Stimulated activated CD4-positive, alpha-beta T cell treated with anti-CD3 and anti-CD28 coated beads, Interleukin-1b, Interleukin-23, amount 100 ng/mL, for 24 hours (primary cell): ENCODE results near the gene CAST.

Experiments
- DNase-seq, 4 experiments: peaks; one replicate each; pipeline ENCODE4 v3.0.0-alpha.2; 2020; ENCODE audit warnings: low read depth in 4 of 4, low spot score in 1 of 4

Gene CAST

DNA sequence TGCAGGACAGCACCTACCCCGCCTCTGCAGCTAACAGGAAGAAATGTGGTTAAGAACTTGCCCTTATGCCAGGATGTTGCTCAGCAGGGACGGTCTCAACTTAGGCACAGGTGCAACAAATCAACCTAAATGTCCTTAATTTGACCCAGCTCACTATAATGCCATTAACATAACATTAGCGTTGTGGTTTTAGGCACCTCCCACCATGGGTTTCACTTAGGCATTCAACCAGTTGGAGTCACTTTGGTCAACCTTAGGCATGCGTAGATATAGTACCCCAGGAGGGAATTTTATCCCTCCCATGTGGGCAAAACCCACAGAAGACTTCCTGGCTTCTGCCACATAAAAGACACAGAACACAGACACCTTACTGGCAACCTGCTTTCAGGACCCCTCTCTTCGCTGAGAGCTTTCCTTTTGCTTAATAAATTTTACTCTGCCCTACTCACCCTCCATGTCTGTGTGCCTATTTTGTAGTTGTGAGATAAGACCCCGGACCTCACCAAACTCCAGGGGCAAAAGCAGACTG is 154.3 kb downstream of the CAST start:
- DNase-seq, result peak in 1 of 4 experiments; percentile 20

DNA sequence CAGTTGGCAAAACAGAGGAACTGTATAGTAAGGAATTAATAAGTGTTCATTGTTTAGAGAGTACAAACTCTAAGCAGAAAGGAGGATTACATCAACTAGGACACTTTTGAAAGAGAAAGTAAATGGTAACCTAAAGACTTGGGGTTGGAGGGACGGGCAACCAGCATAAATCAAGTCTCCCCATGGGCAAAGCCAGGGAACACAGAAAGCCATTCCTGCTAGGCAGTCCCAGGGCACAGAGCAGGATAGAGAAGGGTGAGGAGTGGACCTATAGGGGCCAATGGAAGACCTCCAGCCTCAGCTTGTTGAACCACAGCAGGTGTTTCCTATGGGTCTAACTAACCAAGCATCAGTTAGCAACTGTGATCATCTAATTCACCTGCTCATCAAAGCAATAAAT is 154.8 kb downstream of the CAST start:
- DNase-seq, result no peak

DNA sequence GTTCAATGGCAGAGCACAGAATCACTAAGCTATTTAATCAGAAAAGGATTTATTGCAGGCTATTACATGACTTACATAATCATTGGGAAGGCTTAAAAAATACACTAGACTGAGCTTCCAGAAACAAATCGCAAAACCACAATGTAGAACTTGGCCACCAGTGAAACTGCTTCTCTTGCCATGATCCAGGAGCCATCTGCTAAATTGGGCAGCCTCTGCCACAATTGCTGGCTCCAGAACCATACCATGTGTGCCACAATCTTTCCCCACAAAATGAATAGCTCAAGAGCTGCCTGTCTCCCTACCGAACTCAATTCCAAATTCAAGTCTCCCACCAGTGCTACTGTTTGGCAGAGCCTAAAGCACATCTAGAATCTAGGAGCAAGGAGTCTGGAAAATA is 155.3 kb downstream of the CAST start:
- DNase-seq, result no peak

DNA sequence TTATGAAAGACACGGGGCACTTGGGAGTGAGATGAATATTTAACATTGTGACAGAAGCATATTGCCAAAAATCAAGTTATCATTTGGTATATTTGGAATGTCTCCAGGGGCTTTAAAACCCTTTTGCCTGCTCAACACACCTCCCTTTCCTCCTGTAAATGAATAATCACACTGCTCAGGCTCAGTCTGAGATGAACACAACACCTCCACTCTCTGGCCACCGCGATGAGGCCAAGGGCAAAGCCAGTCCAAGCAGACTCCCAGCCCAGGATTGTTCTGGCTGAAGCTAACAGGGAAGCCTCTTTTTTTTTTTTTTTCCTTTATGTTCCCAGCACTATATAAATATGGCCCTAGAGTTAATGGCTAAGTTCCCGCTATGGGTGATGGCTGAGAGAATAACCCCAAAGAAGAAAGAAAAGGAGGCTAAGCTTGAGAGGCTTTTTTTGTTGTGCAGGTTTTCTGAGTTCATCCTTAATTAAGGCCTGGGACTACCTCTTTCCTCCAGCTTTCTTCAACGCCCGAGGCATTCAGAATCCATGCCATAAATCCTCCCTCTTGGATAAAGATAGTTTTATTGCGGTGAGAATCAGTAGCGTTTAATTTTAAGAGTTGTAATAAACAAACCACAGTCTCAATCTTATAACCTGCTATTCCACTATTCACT is 156.1 kb downstream of the CAST start:
- no peak for DNase-seq

DNA sequence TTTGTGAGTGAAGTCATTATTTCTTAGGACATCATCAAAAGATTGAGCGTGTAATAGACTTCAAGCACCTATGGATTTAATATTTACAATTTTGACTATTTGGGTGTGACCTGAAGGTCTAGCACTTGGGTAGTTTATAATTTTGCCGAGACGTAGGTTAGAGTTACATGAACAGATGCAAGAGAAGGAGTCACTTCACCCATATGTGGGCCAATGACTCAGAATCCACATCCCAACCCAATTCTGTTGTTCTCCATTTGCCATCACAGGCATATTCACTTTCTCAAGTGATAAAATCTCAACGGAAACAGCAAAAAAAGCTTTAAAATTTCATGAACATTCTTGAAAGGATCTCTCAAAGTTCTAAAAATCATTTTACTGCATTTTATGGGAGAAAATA is 157.6 kb downstream of the CAST start:
- no peak for DNase-seq

DNA sequence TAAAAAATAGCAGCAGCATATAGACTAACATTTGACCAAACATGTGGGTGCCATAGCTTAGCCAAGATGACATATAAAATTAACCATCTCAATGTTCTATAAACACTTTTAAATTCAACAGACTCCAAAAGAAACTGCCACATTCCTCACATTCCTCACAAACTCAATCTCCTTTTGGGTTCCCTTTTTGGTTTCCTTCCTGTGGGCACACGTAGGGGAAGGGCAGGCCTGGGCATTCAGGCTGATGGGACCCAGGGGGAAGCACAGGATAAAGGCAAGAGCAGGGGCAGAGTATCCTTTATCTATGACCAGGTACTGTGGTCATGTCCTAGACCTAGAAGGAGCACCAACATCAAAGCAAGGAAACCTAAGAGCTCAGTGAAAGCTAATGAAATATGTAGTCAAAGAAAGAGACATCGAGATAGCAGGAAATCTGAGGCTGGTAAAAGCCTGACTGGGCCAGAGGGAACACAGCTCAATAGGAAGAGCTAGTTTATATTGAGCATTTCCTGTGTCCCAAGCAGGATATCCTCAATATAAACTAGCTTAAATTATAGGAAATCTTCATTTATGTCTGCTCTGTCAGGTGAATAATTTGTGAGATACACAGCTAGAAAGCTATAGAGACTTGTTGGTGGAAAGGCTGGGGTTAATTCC is 159.2 kb downstream of the CAST start:
- no peak for DNase-seq

DNA sequence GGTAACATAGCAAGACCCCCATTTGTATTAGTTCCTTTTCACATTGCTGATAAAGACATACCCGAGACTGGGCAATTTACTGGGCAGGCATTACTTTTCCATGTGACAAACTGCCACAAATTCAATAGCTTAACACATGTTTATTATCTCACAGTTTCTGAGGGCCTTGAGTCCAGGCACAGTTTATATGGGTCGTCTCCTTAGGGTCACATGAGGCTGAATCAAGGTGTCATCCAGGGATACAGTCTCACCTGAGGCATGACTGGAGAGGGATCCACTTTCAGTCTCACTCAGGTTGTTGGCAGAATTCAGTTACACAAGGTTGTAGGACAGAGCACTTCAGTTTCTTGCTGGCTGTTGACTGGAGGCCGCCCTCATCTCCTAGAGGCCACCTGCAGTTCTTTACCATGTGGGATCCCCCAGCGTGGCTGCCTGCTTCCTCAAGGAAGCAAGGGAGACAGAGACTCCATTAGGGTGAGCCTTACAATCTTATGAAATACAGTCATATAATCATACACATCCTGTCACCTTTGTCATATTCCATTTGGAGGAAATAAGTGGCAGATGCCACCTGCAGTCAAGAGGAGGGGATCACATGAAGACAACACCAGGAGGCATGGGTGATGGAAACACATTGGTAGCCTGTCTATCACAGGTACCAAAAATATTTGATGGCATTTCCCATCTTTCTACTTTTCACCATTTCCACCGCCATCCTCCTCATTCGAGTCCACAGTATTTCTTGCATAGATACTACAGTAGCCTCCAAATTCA is 160.7 kb downstream of the CAST start:
- no peak for DNase-seq

DNA sequence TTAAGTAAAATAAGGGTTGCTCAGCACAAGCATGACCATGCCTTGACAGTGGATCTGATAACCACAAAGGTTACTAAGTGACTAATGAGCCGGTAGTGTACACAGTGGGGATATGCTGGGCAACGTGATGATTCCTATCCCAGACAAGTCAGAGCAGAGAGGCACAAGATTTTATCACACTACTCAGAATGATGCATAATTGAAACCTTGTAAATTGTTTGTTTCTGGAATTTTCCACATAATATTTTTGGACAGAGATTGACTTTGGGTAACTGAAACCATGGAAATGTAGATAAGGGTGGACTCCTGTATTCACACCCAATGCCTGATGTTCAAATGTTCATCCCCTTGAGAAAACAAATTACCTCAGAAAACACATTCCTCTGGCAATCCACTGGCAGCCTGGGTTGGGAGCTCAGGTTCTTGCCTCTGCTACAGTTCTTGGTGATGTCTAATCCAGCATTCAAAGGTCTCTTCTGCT is 161.8 kb downstream of the CAST start:
- no peak for DNase-seq
